GM12878 (cell line): ENCODE results near the gene FAM53B. TPM values are rescaled to one million over a fixed set of nuclear protein-coding genes. Genes with fewer than 3 reads are reported as not detected.
A peak's percentile ranks its signal among the peaks of the same experiment; 100 is the strongest.

ENCODE experiments used
- CREM ChIP-seq: IDR thresholded peaks from 2 replicates; pipeline ENCODE4 v1.6.1; 2014; ENCODE audit warnings: antibody characterized with exemption, low read depth
- CUX1 ChIP-seq: IDR thresholded peaks from 2 replicates; pipeline ENCODE4 v1.6.1; 2012; ENCODE audit warnings: improper control_type of control experiment, low read depth, low read length; ENCODE audit not compliant: insufficient replicate concordance
- EED ChIP-seq: sonication (generic); IDR thresholded peaks from 2 replicates; pipeline ENCODE4 v1.6.1; 2016; ENCODE audit warnings: antibody characterized with exemption, low read depth
- ETV6 ChIP-seq, 2 experiments: fragments of 450-650 bp in 1 of 2; IDR thresholded peaks in 1 of 2; conservative IDR thresholded peaks in 1 of 2; 2 replicates each; pipeline ENCODE4 v1.6.1; 2014; ENCODE audit warnings: antibody characterized with exemption in 1 of 2, borderline replicate concordance in 1 of 2, low read depth in 1 of 2, mild to moderate bottlenecking in 1 of 2, moderate library complexity in 1 of 2
- HCFC1 ChIP-seq: fragments of 150-350 bp; IDR thresholded peaks from 2 replicates; pipeline ENCODE4 v1.6.1; 2014; ENCODE audit warnings: low read length
- IRF3 ChIP-seq: fragments of 450-650 bp; IDR thresholded peaks from 2 replicates; pipeline ENCODE4 v1.6.1; 2014; ENCODE audit warnings: mild to moderate bottlenecking
- IRF5 ChIP-seq: fragments of 450-650 bp; IDR thresholded peaks from 2 replicates; pipeline ENCODE4 v1.6.1; 2017; ENCODE audit warnings: borderline replicate concordance
- MYC ChIP-seq: IDR thresholded peaks from 2 replicates; pipeline ENCODE4 v1.6.1; 2011; ENCODE audit warnings: mild to moderate bottlenecking, low read length, moderate library complexity, inconsistent platforms; ENCODE audit not compliant: insufficient read depth, insufficient replicate concordance, insufficient read length, severe bottlenecking
- NFIC ChIP-seq: IDR thresholded peaks from 2 replicates; pipeline ENCODE4 v1.6.1; 2012; ENCODE audit warnings: low read depth, mild to moderate bottlenecking, inconsistent platforms, low read length, moderate library complexity
- PKNOX1 ChIP-seq: fragments of 450-650 bp; IDR thresholded peaks from 2 replicates; pipeline ENCODE4 v1.6.1; 2016; ENCODE audit warnings: mild to moderate bottlenecking
- POLR2AphosphoS5 ChIP-seq: IDR thresholded peaks from 2 replicates; pipeline ENCODE4 v1.6.1; 2011; ENCODE audit warnings: mild to moderate bottlenecking, low read length, inconsistent platforms
- RAD51 ChIP-seq: fragments of 450-650 bp; IDR thresholded peaks from 2 replicates; pipeline ENCODE4 v1.6.1; 2016; ENCODE audit warnings: moderate library complexity, mild to moderate bottlenecking, inconsistent platforms
- RELB ChIP-seq: fragments of 450-650 bp; IDR thresholded peaks from 2 replicates; pipeline ENCODE4 v1.6.1; 2017; ENCODE audit warnings: low read depth, mild to moderate bottlenecking, moderate library complexity
- YBX1 ChIP-seq: fragments of 450-650 bp; IDR thresholded peaks from 2 replicates; pipeline ENCODE4 v1.6.1; 2016; ENCODE audit warnings: antibody characterized with exemption
- YY1 ChIP-seq: IDR thresholded peaks from 2 replicates; pipeline ENCODE4 v1.6.1; 2011; ENCODE audit warnings: low read depth, mild to moderate bottlenecking, low read length
- ZNF217 ChIP-seq: fragments of 450-650 bp; IDR thresholded peaks from 2 replicates; pipeline ENCODE4 v1.6.1; 2017; ENCODE audit warnings: antibody characterized with exemption, mild to moderate bottlenecking
- ZSCAN29 ChIP-seq: fragments of 450-650 bp; IDR thresholded peaks from 2 replicates; pipeline ENCODE4 v1.6.1; 2017; ENCODE audit warnings: mild to moderate bottlenecking, moderate library complexity
- polyA plus RNA-seq, 11 experiments: library from polyadenylated mRNA; depleted of rRNA in 4 of 11; unstranded in 6 of 11; stranded (reverse) in 5 of 11; fragments of >200 nt; fragmentation: Nextera tagmentation in 4 of 11; fragmentation: Illumina TruSeq in 1 of 11; extraction: Ambion mirVana in 4 of 11; extraction: Trizol in 1 of 11; gene quantifications; 1 replicate in 1 of 11; 2 replicates in 10 of 11; pipeline versions ENCODE4 v1.2.1 to v1.2.3, GENCODE V29; 2011 to 2016; ENCODE audit warnings: inconsistent platforms in 2 of 11, missing spikeins in 2 of 11, low read depth in 1 of 11
- total RNA-seq, 4 experiments: library from RNA; depleted of rRNA in 3 of 4; stranded (reverse); fragments of >200 nt in 3 of 4; fragmentation: Illumina TruSeq in 1 of 4; extraction: Trizol in 1 of 4; gene quantifications; 2 replicates each; pipeline versions ENCODE4 v1.2.1 to v1.2.3, GENCODE V29; 2013 to 2021

The FAM53B gene
- total and polyA plus RNA-seq, 10 of the 15 experiments (the other 5 are each of a cell fraction or from before 2014, with no cell fraction given): 0.05 to 26.3 (median 8.1) TPM

- TF ChIP-seq CUX1 (no peak), YY1 (no peak), NFIC (peak; percentile 87), YBX1 (no peak), RELB (peak; percentile 86), PKNOX1 (no peak), EED (peak; percentile 100), MYC (no peak), POLR2AphosphoS5 (no peak), IRF5 (no peak), ZNF217 (peak; percentile 46; the same call in 1 of the 2 replicates), RAD51 (no peak), CREM (peak; percentile 73), IRF3 (no peak), ZSCAN29 (no peak), HCFC1 (no peak), ETV6 (conservative IDR thresholded peaks at IDR 0.05 in 1 of 2, IDR thresholded peaks at IDR 0.05 in 1 of 2; ENCODE audit: borderline replicate concordance in 1 of 2, low read depth in 1 of 2) (0 out of 4 replicates have a peak, but pooled peaks of 1 of the 2 experiments have one; percentile 45)
These were observed 130.0 kb downstream of the FAM53B start (continued) for GRCh38 chr10:124614003-124614659.
